ENCODE measurements around the gene STK32C.

DNA sequence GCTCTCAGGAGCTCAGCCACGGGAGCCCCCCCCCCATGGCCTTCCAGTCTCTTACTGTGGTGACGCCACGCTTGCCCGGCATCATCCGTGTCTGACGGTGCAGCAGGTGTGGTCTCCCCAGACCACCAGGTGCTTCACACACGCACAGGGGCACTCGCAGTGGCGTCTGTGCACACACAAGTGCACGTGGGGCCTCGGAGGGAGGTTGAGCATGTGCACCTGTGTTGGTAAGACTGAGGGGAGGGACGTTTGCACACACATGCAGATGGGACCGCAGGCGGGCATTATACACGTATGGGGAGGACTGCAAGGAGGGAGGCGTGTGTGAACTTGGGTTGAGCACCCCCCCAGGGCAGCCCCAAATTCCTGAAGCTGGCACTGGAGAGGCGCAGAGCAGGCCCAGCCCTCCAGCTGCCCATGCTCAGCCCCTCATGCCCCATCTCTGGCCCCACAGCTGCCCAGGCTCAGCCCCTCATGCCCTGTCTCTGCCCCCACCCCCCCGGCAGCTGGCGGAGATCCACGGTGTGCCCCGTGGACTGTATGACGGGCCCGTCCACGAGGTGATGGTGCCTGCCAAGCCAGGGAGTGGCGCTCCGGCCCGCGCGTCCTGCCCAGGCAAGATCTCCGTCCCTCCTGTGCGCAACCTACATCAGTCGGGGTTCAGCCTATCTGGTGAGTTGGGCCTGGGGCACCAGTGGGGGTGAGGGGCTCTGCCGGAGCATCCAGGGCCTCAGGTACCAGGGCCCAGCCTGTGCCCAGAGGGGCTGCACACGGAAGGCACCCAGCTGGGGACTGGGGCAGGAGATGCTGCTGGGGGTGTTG, 104.3 kb downstream of the STK32C start:
- TF ChIP-seq CTCF (conservative IDR thresholded peaks at IDR 0.05) (no peak), EZH2 (IDR thresholded peaks at IDR 0.05; ENCODE audit: low read depth) (no peak)
